Measurements from ENCODE around the gene KCNQ2. TPM values are rescaled to one million over a fixed set of nuclear protein-coding genes. Genes with fewer than 3 reads are reported as not detected.

Gene KCNQ2
- total and polyA plus RNA-seq, 10 of the 15 experiments (the other 5 are each of a cell fraction or from before 2014, with no cell fraction given), result 0.06 to 0.49 (median 0.26) TPM; not detected in 7

DNA sequence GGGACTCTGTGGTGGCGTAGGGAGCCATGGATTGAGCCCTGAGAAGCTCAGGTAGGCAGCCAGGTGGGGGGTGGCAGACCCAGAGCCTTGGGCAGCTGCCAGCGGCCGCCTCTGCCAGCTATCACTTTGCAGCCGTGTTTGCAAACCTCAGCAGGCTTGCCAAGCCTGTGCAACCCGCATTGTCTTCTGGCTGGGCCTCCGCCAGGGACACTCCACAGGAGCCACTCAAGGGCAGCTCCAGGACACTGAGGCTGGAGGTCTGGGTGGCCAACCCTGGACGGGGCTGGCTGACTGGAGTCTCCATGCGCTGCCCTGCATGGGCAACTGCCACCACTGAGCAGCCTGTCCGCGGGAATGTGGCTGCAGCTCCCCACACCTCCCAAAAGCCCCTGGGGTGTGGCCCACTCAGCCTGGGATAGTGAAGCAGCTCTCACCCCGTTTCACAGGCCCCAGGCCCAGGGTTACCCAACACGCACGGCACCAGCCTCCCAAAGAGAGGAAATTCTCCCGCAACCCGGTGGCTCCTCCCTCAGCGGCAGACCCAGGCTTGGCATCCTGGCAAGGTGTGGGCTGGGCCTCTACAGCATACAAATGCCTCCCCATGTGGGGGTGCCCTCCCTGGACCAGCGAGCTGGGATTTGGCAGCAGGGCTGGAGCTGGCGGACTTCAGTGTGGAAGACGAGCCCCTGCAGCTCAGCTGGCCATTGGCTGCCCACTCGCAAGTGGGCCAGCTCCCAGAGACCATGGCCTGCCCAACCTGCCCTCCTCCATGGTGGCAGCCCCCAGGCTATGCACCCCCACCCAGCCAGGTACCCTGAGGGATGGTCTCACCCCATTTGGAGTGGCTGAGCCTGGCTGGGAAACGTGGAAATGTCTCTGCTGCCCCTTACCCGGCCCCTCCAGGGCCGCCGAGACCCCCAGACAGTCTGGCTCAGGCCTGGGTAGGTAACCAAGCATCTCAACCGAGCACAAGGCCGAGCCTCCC, 114.2 kb downstream of the KCNQ2 start:
- Histone ChIP-seq H4K20me1 (ENCODE audit: control insufficient read depth, insufficient read depth) (no peaks in the 10 kb centered on the region), H3K4me1 (ENCODE audit: control insufficient read depth, insufficient read depth, low read length) (no peaks in the 10 kb centered on the region), H3K27me3 (replicated peaks in 1 of 2; ENCODE audit: control insufficient read depth in 2 of 2, insufficient read depth in 2 of 2, low read length in 1 of 2) (no peaks in the 10 kb centered on the region)

DNA sequence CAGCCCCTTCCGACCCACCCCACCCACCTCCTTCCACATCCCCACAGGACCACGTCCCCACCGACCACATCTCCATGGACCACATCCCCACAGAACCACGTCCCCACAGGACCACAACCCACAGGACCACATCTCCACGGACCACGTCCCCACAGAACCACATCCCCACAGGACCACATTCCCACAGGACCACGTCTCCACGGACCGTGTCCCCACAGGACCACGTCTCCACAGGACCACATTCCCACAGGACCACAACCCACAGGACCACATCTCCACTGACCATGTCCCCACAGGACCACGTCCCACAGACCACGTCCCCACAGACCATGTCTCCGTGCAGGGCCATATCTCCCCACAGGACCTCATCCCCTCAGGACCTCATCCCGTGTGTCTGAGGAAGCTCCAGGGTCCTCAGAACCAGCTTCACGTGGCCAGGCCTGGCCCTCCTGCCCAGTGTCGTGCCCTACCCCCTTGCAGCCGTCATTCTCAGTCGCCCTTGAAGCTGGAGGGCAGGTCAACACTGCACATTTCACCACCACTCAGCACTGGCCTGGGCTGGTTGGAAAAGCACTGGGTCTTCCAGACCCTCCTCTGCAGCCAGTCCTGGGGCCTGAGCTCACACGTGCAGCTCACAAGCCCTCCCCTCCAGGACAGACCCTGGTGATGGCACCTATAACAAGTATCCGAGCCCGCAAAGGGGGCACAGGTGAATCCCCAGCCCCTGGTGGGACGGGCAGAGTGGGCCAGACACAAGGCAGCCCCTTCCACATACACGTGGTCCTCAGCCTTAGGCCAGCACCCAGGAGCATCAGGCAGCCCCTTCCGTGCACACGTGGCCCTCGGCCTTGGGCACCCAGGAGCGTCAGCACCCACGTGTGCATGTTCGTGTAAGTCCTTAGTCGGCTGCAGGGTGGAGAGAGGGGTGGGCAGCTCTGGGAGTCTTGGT, 115.2 kb downstream of the KCNQ2 start:
- no peak for TF ChIP-seq ZSCAN29 (IDR thresholded peaks at IDR 0.05)
- TF ChIP-seq CBFB (IDR thresholded peaks at IDR 0.05; ENCODE audit: low read depth), result no peak
- no peak for TF ChIP-seq ASH2L (IDR thresholded peaks at IDR 0.05; ENCODE audit: borderline replicate concordance, low read depth)
- no peak for TF ChIP-seq FOXM1 (IDR thresholded peaks at IDR 0.05; ENCODE audit: low read depth, low read length)
- no peak for TF ChIP-seq KDM1A (IDR thresholded peaks at IDR 0.05; ENCODE audit: borderline replicate concordance)
- no peak for TF ChIP-seq ATF7 (IDR thresholded peaks at IDR 0.05; ENCODE audit: low read depth)
- TF ChIP-seq POLR2AphosphoS2 (IDR thresholded peaks at IDR 0.05; ENCODE audit: low read depth, low read length), result no peak
- TF ChIP-seq SP1 (IDR thresholded peaks at IDR 0.05; ENCODE audit: low read depth, low read length), result no peak
- no peak for TF ChIP-seq MYC (IDR thresholded peaks at IDR 0.05; ENCODE audit: insufficient read depth, insufficient read length, insufficient replicate concordance, low read length, severe bottlenecking)
- no peak for TF ChIP-seq STAT3 (IDR thresholded peaks at IDR 0.05; ENCODE audit: low read depth, low read length)
- no peak for TF ChIP-seq STAT1 (conservative IDR thresholded peaks at IDR 0.05)
- TF ChIP-seq, protein P1, sequence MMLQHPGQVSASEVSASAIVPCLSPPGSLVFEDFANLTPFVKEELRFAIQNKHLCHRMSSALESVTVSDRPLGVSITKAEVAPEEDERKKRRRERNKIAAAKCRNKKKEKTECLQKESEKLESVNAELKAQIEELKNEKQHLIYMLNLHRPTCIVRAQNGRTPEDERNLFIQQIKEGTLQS (IDR thresholded peaks at IDR 0.05; ENCODE audit: borderline replicate concordance, extremely low read depth, low read depth, low read length), result no peak
- ATAC-seq (no peak), DNase-seq (ENCODE audit: low read depth, low spot score) (no peak), FAIRE-seq (no peak)
- BruUV-seq (replicated peaks), result no TSS peak
- Histone ChIP-seq H3K27ac (ENCODE audit: control insufficient read depth, insufficient read depth) (no peak overlapping the region), H2AFZ (ENCODE audit: control insufficient read depth, low read depth, low read length) (no peak overlapping the region), H3K4me2 (ENCODE audit: control insufficient read depth, insufficient read depth) (no peak overlapping the region), H3K27me3 (replicated peaks in 1 of 2; ENCODE audit: control insufficient read depth in 2 of 2, insufficient read depth in 2 of 2, low read length in 1 of 2) (no peaks in the 10 kb centered on the region), H3K4me3 (no peak overlapping the region), H3K9ac (ENCODE audit: control insufficient read depth, insufficient read depth, low read length) (no peak overlapping the region), H3K36me3 (ENCODE audit: control insufficient read depth in 2 of 2, insufficient read depth in 2 of 2, low read length in 1 of 2) (no peaks in the 10 kb centered on the region), H3K4me1 (ENCODE audit: control insufficient read depth, insufficient read depth, low read length) (no peaks in the 10 kb centered on the region), H3K9me3 (replicated peaks; ENCODE audit: control insufficient read depth, insufficient read depth, low read length) (no peaks in the 10 kb centered on the region; the same call in 2 of the 3 replicates), H4K20me1 (ENCODE audit: control insufficient read depth, insufficient read depth) (no peaks in the 10 kb centered on the region), H3K79me2 (ENCODE audit: control insufficient read depth, insufficient read depth, low read length) (no peaks in the 10 kb centered on the region)
- ChIA-PET POLR2A (no interaction called here), RAD21 (ENCODE audit: unreplicated experiment) (interaction anchor here (0.6 to 1.0 kb wide), 2 partner anchors 47 to 180 kb away, joined by 3 read pairs; partner anchors contain the start of gene PTK6), CTCF (no interaction called here), SMC1A (ENCODE audit: uncharacterized antibody, unreplicated experiment) (no interaction called here)
- WGBS (ENCODE audit: insufficient coverage, insufficient replicate concordance, low lambda C conversion rate, missing lambda C conversion rate), result 17% methylated on average over 26 of the region's 30 CpGs
- intact Hi-C loops (cut with micrococcal nuclease; ENCODE audit: unreplicated experiment) (no loop called here), in situ Hi-C loops (cut with MboI) (no loop called here)

More for the DNA sequence above, 114.2 kb downstream of the KCNQ2 start:
- intact Hi-C loops (cut with micrococcal nuclease; ENCODE audit: unreplicated experiment) (no loop called here), in situ Hi-C loops (cut with MboI) (no loop called here)
- Histone ChIP-seq H3K4me3 (no peak overlapping the region), H3K9ac (ENCODE audit: control insufficient read depth, insufficient read depth, low read length) (no peak overlapping the region), H3K79me2 (ENCODE audit: control insufficient read depth, insufficient read depth, low read length) (no peaks in the 10 kb centered on the region), H2AFZ (ENCODE audit: control insufficient read depth, low read depth, low read length) (no peak overlapping the region), H3K9me3 (replicated peaks; ENCODE audit: control insufficient read depth, insufficient read depth, low read length) (no peaks in the 10 kb centered on the region; the same call in 2 of the 3 replicates), H3K36me3 (ENCODE audit: control insufficient read depth in 2 of 2, insufficient read depth in 2 of 2, low read length in 1 of 2) (no peaks in the 10 kb centered on the region), H3K4me2 (ENCODE audit: control insufficient read depth, insufficient read depth) (no peak overlapping the region), H3K27ac (ENCODE audit: control insufficient read depth, insufficient read depth) (no peak overlapping the region)
- WGBS (ENCODE audit: insufficient coverage, insufficient replicate concordance, low lambda C conversion rate, missing lambda C conversion rate), result 33% methylated on average over 26 of the region's 26 CpGs
- FAIRE-seq (no peak), ATAC-seq (no peak), DNase-seq (ENCODE audit: low read depth, low spot score) (no peak)
- no TSS peak for BruUV-seq (replicated peaks)
- ChIA-PET CTCF (no interaction called here), SMC1A (ENCODE audit: uncharacterized antibody, unreplicated experiment) (no interaction called here), POLR2A (no interaction called here), RAD21 (ENCODE audit: unreplicated experiment) (interaction anchor here (0.6 to 1.0 kb wide), 2 partner anchors 48 to 179 kb away, joined by 3 read pairs; partner anchors contain the start of gene PTK6)
- TF ChIP-seq IKZF1 (conservative IDR thresholded peaks at IDR 0.05) (no peak), IRF4 (IDR thresholded peaks at IDR 0.05; ENCODE audit: low read depth, low read length) (no peak), RB1 (IDR thresholded peaks at IDR 0.05; ENCODE audit: borderline replicate concordance) (no peak), RAD51 (IDR thresholded peaks at IDR 0.05) (no peak), POLR2AphosphoS5 (IDR thresholded peaks at IDR 0.05; ENCODE audit: low read length) (no peak), ETV6 (conservative IDR thresholded peaks at IDR 0.05 in 1 of 2, IDR thresholded peaks at IDR 0.05 in 1 of 2; ENCODE audit: borderline replicate concordance in 1 of 2, low read depth in 1 of 2) (no peak)
